ENCODE data around the gene SERGEF. TPM values are rescaled to one million over a fixed set of nuclear protein-coding genes. Genes with fewer than 3 reads are reported as not detected.

SERGEF gene
- total and polyA plus RNA-seq, 9 donors: 42.0 to 76.3 (median 59.7) TPM

DNA sequence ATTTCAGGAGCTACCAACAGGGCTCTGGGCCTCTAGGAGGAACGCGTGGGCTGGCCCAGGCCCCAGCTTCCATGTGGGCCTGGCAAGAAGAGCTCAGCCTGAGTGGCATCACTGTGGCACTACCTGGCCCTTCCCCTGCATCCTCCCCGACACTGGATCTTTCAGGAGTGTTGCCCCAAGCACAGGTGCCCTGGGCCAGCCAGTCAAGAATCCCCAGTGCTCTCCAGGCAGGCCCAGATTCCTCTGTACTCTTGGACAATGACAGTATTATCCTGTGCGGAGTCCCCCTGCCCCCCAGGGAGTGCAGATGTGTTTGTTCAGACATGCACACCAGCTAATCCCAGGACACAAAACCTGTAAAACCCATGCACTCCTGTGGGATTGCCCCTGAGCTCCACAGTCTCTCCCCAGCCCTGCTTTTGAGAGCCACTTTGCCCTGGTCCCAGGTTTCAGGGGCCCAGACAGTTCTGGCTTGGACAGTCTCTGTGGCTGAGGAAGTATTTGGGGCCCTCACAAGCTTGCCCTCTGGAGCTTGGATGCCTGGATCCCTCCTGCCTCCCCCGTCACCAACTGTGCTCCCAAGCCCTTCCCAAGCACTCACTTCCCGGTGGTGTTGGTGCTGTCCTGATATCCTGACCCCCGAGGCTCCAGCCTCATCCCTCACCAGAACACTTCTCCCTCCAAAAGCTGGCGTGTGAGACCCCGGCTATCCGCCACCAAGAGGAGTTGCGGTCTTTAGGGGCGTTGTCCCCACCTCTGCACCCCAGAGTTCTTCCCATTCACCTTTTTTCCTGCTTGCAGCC, 238.4 kb downstream of the SERGEF start:
- WGBS, 3 donors: 87 to 90% (median 89%) methylated on average over 12 of the region's 12 CpGs
- Histone ChIP-seq H3K4me1 (ENCODE audit: insufficient read depth) (no peaks in the 10 kb centered on the region), H3K27ac (no peak overlapping the region), H3K36me3 (no peaks in the 10 kb centered on the region), H3K27me3 (no peaks in the 10 kb centered on the region), H3K9me3 (no peaks in the 10 kb centered on the region), H3K4me3 (no peak overlapping the region)
- DNase-seq: peak in 1 of 5 donors; percentile 21
- TF ChIP-seq POLR2A (IDR thresholded peaks at IDR 0.05) (no peak), EP300 (IDR thresholded peaks at IDR 0.05) (no peak)
- TF ChIP-seq, protein P1, sequence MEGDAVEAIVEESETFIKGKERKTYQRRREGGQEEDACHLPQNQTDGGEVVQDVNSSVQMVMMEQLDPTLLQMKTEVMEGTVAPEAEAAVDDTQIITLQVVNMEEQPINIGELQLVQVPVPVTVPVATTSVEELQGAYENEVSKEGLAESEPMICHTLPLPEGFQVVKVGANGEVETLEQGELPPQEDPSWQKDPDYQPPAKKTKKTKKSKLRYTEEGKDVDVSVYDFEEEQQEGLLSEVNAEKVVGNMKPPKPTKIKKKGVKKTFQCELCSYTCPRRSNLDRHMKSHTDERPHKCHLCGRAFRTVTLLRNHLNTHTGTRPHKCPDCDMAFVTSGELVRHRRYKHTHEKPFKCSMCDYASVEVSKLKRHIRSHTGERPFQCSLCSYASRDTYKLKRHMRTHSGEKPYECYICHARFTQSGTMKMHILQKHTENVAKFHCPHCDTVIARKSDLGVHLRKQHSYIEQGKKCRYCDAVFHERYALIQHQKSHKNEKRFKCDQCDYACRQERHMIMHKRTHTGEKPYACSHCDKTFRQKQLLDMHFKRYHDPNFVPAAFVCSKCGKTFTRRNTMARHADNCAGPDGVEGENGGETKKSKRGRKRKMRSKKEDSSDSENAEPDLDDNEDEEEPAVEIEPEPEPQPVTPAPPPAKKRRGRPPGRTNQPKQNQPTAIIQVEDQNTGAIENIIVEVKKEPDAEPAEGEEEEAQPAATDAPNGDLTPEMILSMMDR (IDR thresholded peaks at IDR 0.05): no peak
- intact Hi-C loops (cut with DNase I): loop anchor here in 1 of 4 donors (5.0 kb wide), 1 partner anchor 648 kb away; no protein-coding TSS in a partner anchor

DNA sequence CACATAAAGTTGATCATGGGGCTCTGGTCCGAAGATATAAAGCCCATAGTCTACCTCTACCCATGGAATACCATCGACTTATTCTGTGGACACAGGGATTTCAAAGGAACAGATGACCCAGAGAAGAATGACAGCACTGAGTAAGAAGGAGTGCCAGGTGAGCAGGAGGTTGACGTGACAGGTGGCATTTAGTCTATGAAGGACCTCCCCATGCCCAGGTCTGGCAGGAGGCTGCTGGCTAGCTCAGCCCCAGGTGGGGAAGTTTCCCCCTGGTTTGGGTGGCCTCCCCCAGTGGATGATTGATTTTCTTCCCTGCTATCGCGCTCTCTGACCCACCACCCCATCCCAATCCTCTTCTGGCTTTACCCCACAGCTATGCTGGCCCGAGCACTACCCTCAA, 239.2 kb downstream of the SERGEF start:
- H3K4me1 ChIP-seq (ENCODE audit: insufficient read depth): no peaks in the 10 kb centered on the region
- DNase-seq: no peak
- no peak overlapping the region for H3K4me3 ChIP-seq
- H3K27ac ChIP-seq: no peak overlapping the region
- H3K9me3 ChIP-seq: no peaks in the 10 kb centered on the region
- no peaks in the 10 kb centered on the region for H3K36me3 ChIP-seq
- TF ChIP-seq POLR2A (IDR thresholded peaks at IDR 0.05) (no peak), EP300 (IDR thresholded peaks at IDR 0.05) (no peak)
- TF ChIP-seq, protein P1 (IDR thresholded peaks at IDR 0.05): no peak
- no peaks in the 10 kb centered on the region for H3K27me3 ChIP-seq
- intact Hi-C loops (cut with DNase I): no loop called here
- 96 to 99% (median 97%) methylated on average over 6 of the region's 6 CpGs for WGBS, 3 donors

DNA sequence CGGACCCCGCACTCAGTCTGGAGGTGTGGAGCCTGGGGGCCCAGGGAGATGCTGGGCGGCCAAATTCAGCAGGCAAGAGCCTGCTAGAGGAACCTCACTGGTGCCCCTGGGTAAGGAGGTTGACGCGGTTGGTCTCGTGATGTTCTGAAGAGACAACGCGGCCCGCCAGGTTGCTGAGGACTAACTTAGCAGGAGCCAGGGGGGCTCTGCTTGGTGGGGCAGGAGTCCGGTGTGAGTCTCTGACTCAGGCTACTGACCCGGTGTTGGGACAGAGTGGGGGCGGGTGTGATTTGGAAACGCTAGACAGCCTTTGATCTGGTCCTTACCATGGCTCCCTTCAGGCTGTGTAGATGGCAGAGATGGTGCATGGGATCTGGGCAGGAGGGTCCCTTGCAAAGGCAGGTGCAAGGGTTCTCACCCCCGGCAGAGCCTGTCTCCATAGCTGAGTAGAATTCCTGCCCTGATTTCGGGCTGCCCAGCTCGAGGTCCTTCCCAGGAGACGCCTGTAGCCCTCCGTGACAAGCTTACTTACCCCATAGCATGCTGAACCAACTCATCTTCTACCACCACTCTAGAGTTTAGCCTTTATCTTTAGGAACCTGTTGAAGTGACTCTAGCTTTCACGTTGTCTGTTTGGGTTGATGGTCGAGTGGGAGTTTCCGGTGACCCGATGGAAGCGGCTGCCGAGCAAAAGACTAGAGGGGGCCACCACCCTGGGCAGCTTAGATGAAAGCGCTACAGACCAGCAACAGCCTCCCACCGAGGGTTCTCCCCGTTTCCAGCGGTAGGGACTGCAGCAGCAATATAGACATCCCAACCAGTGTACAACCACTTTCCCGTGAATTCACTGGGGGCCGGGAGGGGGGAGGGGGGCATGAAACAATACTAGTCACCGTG, 239.9 kb downstream of the SERGEF start:
- 91 to 93% (median 92%) methylated on average over 31 of the region's 31 CpGs for WGBS, 3 donors
- Histone ChIP-seq H3K36me3 (no peaks in the 10 kb centered on the region), H3K4me3 (no peak overlapping the region), H3K9me3 (no peaks in the 10 kb centered on the region), H3K27me3 (no peaks in the 10 kb centered on the region), H3K4me1 (ENCODE audit: insufficient read depth) (no peaks in the 10 kb centered on the region), H3K27ac (no peak overlapping the region)
- no peak for TF ChIP-seq POLR2A (IDR thresholded peaks at IDR 0.05)
- TF ChIP-seq, protein P1 (IDR thresholded peaks at IDR 0.05): no peak
- no peak for TF ChIP-seq EP300 (IDR thresholded peaks at IDR 0.05)
- intact Hi-C loops (cut with DNase I): no loop called here
- peak in 1 of 5 donors; percentile 25 for DNase-seq

DNA sequence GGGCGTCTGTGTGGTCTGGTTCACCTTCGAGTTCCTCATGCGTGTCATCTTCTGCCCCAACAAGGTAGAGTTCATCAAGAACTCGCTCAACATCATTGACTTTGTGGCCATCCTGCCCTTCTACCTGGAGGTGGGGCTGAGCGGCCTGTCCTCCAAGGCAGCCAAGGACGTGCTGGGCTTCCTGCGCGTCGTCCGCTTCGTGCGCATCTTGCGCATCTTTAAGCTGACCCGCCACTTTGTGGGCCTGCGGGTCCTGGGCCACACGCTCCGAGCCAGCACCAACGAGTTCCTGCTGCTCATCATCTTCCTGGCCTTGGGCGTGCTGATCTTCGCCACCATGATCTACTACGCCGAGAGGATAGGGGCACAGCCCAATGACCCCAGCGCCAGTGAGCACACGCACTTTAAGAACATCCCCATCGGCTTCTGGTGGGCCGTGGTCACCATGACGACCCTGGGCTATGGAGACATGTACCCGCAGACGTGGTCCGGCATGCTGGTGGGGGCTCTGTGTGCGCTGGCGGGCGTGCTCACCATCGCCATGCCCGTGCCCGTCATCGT, 240.9 kb downstream of the SERGEF start:
- TF ChIP-seq, protein P1 (IDR thresholded peaks at IDR 0.05): no peak
- TF ChIP-seq EP300 (IDR thresholded peaks at IDR 0.05) (no peak), POLR2A (IDR thresholded peaks at IDR 0.05) (no peak)
- Histone ChIP-seq H3K4me3 (no peak overlapping the region), H3K36me3 (no peaks in the 10 kb centered on the region), H3K27ac (no peak overlapping the region), H3K4me1 (ENCODE audit: insufficient read depth) (no peaks in the 10 kb centered on the region), H3K27me3 (no peaks in the 10 kb centered on the region), H3K9me3 (no peaks in the 10 kb centered on the region)
- peak in 1 of 5 donors; percentile 19 for DNase-seq
- intact Hi-C loops (cut with DNase I): no loop called here
- 97% methylated on average over 37 of the region's 37 CpGs for WGBS, 3 donors

Data from ovary (tissue), 9 donors.